Measurements from ENCODE around the gene PTGER2.

DNA sequence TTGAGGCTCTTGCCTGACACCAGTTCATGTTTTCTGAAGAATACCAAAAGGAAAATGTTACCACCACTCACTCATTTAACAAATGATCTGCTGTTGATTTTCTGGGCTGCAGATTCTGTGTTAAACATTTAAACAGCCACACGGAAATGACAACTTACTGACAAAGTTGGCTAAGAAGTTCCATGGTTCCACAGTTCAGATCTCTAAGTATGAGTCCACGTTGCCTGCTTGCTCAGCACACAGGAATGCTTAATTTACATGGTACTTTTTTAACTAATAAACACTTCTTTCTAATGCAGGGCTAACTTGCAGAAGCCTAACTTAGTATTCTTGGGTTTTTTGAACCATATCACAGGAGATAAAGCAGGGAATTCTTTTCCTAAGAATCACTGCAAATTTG, 34.7 kb downstream of the PTGER2 start:
- TF ChIP-seq, protein P1, sequence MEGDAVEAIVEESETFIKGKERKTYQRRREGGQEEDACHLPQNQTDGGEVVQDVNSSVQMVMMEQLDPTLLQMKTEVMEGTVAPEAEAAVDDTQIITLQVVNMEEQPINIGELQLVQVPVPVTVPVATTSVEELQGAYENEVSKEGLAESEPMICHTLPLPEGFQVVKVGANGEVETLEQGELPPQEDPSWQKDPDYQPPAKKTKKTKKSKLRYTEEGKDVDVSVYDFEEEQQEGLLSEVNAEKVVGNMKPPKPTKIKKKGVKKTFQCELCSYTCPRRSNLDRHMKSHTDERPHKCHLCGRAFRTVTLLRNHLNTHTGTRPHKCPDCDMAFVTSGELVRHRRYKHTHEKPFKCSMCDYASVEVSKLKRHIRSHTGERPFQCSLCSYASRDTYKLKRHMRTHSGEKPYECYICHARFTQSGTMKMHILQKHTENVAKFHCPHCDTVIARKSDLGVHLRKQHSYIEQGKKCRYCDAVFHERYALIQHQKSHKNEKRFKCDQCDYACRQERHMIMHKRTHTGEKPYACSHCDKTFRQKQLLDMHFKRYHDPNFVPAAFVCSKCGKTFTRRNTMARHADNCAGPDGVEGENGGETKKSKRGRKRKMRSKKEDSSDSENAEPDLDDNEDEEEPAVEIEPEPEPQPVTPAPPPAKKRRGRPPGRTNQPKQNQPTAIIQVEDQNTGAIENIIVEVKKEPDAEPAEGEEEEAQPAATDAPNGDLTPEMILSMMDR (conservative IDR thresholded peaks at IDR 0.05; ENCODE audit: low read depth, low read length) = no peak
- TF ChIP-seq EZH2 (IDR thresholded peaks at IDR 0.05; ENCODE audit: borderline replicate concordance, low read depth, low read length, poor library complexity, severe bottlenecking) = no peak

All from A673 (cell line).